22Rv1 (cell line): ENCODE results near the gene PODN.

ENCODE experiments used
- ZFX ChIP-seq: fragments of 450-650 bp; IDR thresholded peaks from 2 replicates; pipeline ENCODE4 v1.6.1; 2017; ENCODE audit warnings: antibody characterized with exemption, borderline replicate concordance
- TF ChIP-seq, protein P1 (sequence below): fragments of 450-650 bp; IDR thresholded peaks from 2 replicates; pipeline ENCODE4 v1.5.1; 2017; ENCODE audit warnings: mild to moderate bottlenecking

DNA sequence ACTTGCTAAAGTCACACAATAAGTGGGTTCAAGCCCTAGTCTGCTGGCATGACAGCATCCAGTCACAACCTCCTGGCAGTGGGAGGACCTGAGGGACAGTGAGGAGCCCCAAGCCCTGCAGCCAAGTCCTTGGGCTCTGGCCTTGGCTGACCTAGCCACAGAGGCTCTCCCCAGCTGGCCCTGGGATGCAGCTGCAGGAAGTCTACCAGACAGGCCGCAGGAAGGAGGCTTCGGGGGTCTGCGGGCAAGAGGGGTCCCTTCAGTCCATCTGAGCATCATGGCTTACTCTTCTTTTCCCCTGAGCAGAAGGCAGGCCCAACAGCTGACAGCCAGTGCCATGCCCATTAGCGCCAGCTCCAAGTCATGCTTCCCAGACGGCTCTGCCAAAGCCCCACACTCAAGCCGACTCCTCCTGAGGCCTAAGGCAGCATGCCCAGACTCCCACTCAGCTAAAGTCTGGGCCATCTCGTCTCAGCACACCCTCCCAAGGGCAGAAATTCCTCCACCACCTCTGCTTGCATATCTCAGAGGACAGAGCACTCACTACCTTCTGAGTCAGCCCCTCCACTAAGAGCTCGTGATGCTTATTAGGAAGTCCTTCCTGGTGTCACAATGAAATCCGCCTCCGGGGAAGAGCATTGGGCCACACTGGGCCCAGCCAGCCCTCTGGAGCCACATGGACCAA, 60.3 kb downstream of the PODN start:
- TF ChIP-seq, protein P1, sequence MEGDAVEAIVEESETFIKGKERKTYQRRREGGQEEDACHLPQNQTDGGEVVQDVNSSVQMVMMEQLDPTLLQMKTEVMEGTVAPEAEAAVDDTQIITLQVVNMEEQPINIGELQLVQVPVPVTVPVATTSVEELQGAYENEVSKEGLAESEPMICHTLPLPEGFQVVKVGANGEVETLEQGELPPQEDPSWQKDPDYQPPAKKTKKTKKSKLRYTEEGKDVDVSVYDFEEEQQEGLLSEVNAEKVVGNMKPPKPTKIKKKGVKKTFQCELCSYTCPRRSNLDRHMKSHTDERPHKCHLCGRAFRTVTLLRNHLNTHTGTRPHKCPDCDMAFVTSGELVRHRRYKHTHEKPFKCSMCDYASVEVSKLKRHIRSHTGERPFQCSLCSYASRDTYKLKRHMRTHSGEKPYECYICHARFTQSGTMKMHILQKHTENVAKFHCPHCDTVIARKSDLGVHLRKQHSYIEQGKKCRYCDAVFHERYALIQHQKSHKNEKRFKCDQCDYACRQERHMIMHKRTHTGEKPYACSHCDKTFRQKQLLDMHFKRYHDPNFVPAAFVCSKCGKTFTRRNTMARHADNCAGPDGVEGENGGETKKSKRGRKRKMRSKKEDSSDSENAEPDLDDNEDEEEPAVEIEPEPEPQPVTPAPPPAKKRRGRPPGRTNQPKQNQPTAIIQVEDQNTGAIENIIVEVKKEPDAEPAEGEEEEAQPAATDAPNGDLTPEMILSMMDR, result no peak
- TF ChIP-seq ZFX, result no peak
